HepG2 (cell line): ENCODE measurements around the gene ACTN1. TPM values are rescaled to one million over a fixed set of nuclear protein-coding genes. Genes with fewer than 3 reads are reported as not detected.
A peak's percentile ranks its signal among the peaks of the same experiment; 100 is the strongest.

Source experiments
- CENPX ChIP-seq: sonication (generic); formaldehyde crosslinking; IDR thresholded peaks from 2 replicates; pipeline ENCODE4 v1.9.0; 2021; ENCODE audit warnings: mild to moderate bottlenecking, missing genetic modification reagents, moderate library complexity
- ELF3 ChIP-seq: IDR thresholded peaks from 2 replicates; pipeline ENCODE4 v1.6.1; 2016; ENCODE audit warnings: missing genetic modification reagents, missing compliant biosample characterization
- HOXA5 ChIP-seq: sonication (generic); formaldehyde crosslinking; IDR thresholded peaks from 2 replicates; pipeline ENCODE4 v1.4.0; 2020; ENCODE audit warnings: missing genetic modification reagents
- KDM5B ChIP-seq: sonication (generic); formaldehyde crosslinking; IDR thresholded peaks from 2 replicates; pipeline ENCODE4 v1.4.0; 2020; ENCODE audit warnings: missing genetic modification reagents, mild to moderate bottlenecking, borderline replicate concordance
- KLF16 ChIP-seq, 2 experiments: sonication (generic) in 1 of 2; formaldehyde crosslinking in 1 of 2; IDR thresholded peaks; 2 replicates each; pipeline versions ENCODE4 v1.6.1 to v1.8.0; 2016 to 2023; ENCODE audit warnings: missing genetic modification reagents in 2 of 2, missing compliant biosample characterization in 1 of 2
- PAX8 ChIP-seq: sonication (generic); formaldehyde crosslinking; IDR thresholded peaks from 2 replicates; pipeline ENCODE4 v1.8.0; 2022; ENCODE audit warnings: mild to moderate bottlenecking, missing genetic modification reagents, borderline replicate concordance
- SETDB1 ChIP-seq: sonication (generic); formaldehyde crosslinking; IDR thresholded peaks from 2 replicates; pipeline ENCODE4 v1.5.1; 2020; ENCODE audit warnings: missing genetic modification reagents, mild to moderate bottlenecking, borderline replicate concordance
- SRSF1 ChIP-seq: fragments of 200-400 bp; formaldehyde crosslinking; optimal IDR thresholded peaks from 2 replicates; pipeline ENCODE3; 2017; ENCODE audit warnings: mild to moderate bottlenecking, low read depth, low read length, moderate library complexity
- SRSF9 ChIP-seq: fragments of 200-400 bp; formaldehyde crosslinking; IDR thresholded peaks from 2 replicates; pipeline ENCODE4 v1.6.1; 2018; ENCODE audit warnings: borderline replicate concordance, mild to moderate bottlenecking, low read depth, low read length; ENCODE audit not compliant: insufficient read depth, poor library complexity, severe bottlenecking
- ZBTB8A ChIP-seq: sonication (generic); formaldehyde crosslinking; IDR thresholded peaks from 2 replicates; pipeline ENCODE4 v1.4.0; 2020; ENCODE audit warnings: mild to moderate bottlenecking, low read depth, missing genetic modification reagents, borderline replicate concordance
- ZNF343 ChIP-seq: sonication (generic); formaldehyde crosslinking; IDR thresholded peaks from 2 replicates; pipeline ENCODE4 v1.4.0; 2020; ENCODE audit warnings: mild to moderate bottlenecking, missing genetic modification reagents
- polyA plus RNA-seq, 8 experiments: library from polyadenylated mRNA; depleted of rRNA in 3 of 8; stranded (reverse) in 7 of 8; unstranded in 1 of 8; fragments of >200 nt; fragmentation: Illumina TruSeq in 4 of 8; extraction: Trizol in 4 of 8; gene quantifications; 2 replicates each; pipeline versions ENCODE4 v1.2.1 to v1.2.3, GENCODE V29; 2011 to 2016; ENCODE audit warnings: low read depth in 4 of 8, missing spikeins in 1 of 8, mixed read lengths in 1 of 8; ENCODE audit not compliant: insufficient read depth in 1 of 8
- total RNA-seq, 5 experiments: library from RNA; depleted of rRNA; stranded (reverse); fragments of >200 nt; fragmentation: Illumina TruSeq; extraction: Trizol; gene quantifications; 2 replicates each; pipeline ENCODE4 v1.2.3, GENCODE V29; 2016; ENCODE audit warnings: low read depth in 1 of 5
- TF ChIP-seq, protein P1 (sequence below): sonication (generic); formaldehyde crosslinking; IDR thresholded peaks from 2 replicates; pipeline ENCODE4 v1.9.0; 2021; ENCODE audit warnings: mild to moderate bottlenecking, missing genetic modification reagents
- TF ChIP-seq, protein P2 (sequence below): fragments of 450-650 bp; IDR thresholded peaks from 2 replicates; pipeline ENCODE4 v1.6.1; 2017
- TF ChIP-seq, protein P3 (sequence below): sonication (generic); formaldehyde crosslinking; IDR thresholded peaks from one replicate; pipeline ENCODE4 v1.5.1; 2020; ENCODE audit warnings: mild to moderate bottlenecking, missing genetic modification reagents; ENCODE audit errors: not compliant biosample characterization

The ACTN1 gene
- total and polyA plus RNA-seq, 2 of the 13 experiments (the other 11 are each of a cell fraction or from before 2014, with no cell fraction given) = 58.6 to 162 TPM

DNA sequence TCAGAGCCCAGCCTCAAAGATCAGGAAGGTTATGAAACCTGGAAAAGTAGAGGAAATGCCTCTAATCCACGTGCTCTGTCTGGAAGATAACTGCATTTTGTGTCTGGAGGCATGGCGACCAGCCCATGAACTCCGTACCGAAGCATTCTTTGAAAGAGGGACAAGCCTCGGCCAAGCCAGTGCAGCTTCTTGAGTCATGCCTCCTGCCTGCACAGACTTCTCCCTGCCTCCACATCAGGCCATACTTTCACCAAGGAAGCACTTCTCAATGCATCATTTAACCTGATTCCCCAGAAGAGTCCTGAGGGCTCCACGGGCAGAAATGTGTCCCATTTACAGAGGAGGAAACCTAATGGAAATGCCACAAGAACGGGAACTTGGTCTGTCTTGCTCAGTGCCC, 3.4 kb downstream of the ACTN1 start (continued):
- TF ChIP-seq, protein P1, sequence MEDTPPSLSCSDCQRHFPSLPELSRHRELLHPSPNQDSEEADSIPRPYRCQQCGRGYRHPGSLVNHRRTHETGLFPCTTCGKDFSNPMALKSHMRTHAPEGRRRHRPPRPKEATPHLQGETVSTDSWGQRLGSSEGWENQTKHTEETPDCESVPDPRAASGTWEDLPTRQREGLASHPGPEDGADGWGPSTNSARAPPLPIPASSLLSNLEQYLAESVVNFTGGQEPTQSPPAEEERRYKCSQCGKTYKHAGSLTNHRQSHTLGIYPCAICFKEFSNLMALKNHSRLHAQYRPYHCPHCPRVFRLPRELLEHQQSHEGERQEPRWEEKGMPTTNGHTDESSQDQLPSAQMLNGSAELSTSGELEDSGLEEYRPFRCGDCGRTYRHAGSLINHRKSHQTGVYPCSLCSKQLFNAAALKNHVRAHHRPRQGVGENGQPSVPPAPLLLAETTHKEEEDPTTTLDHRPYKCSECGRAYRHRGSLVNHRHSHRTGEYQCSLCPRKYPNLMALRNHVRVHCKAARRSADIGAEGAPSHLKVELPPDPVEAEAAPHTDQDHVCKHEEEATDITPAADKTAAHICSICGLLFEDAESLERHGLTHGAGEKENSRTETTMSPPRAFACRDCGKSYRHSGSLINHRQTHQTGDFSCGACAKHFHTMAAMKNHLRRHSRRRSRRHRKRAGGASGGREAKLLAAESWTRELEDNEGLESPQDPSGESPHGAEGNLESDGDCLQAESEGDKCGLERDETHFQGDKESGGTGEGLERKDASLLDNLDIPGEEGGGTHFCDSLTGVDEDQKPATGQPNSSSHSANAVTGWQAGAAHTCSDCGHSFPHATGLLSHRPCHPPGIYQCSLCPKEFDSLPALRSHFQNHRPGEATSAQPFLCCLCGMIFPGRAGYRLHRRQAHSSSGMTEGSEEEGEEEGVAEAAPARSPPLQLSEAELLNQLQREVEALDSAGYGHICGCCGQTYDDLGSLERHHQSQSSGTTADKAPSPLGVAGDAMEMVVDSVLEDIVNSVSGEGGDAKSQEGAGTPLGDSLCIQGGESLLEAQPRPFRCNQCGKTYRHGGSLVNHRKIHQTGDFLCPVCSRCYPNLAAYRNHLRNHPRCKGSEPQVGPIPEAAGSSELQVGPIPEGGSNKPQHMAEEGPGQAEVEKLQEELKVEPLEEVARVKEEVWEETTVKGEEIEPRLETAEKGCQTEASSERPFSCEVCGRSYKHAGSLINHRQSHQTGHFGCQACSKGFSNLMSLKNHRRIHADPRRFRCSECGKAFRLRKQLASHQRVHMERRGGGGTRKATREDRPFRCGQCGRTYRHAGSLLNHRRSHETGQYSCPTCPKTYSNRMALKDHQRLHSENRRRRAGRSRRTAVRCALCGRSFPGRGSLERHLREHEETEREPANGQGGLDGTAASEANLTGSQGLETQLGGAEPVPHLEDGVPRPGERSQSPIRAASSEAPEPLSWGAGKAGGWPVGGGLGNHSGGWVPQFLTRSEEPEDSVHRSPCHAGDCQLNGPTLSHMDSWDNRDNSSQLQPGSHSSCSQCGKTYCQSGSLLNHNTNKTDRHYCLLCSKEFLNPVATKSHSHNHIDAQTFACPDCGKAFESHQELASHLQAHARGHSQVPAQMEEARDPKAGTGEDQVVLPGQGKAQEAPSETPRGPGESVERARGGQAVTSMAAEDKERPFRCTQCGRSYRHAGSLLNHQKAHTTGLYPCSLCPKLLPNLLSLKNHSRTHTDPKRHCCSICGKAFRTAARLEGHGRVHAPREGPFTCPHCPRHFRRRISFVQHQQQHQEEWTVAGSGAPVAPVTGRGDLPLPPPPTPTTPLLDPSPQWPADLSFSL (CRISPR knock-in tag) = 0 out of 2 replicates have a peak, but pooled peaks have one; percentile 2
- TF ChIP-seq ZBTB8A (no peak), SRSF9 (no peak), SETDB1 (CRISPR knock-in tag) (no peak), HOXA5 (no peak), KLF16 (CRISPR knock-in tag; IDR thresholded peaks at IDR 0.05) (no peak), PAX8 (CRISPR knock-in tag) (0 out of 2 replicates have a peak, but pooled peaks have one; percentile 20), ZNF343 (CRISPR knock-in tag) (no peak), CENPX (CRISPR knock-in tag) (no peak), KDM5B (CRISPR knock-in tag) (no peak), SRSF1 (no peak), ELF3 (CRISPR knock-in tag) (no peak)
- TF ChIP-seq, protein P2, sequence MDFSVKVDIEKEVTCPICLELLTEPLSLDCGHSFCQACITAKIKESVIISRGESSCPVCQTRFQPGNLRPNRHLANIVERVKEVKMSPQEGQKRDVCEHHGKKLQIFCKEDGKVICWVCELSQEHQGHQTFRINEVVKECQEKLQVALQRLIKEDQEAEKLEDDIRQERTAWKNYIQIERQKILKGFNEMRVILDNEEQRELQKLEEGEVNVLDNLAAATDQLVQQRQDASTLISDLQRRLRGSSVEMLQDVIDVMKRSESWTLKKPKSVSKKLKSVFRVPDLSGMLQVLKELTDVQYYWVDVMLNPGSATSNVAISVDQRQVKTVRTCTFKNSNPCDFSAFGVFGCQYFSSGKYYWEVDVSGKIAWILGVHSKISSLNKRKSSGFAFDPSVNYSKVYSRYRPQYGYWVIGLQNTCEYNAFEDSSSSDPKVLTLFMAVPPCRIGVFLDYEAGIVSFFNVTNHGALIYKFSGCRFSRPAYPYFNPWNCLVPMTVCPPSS = no peak
- TF ChIP-seq, protein P3, sequence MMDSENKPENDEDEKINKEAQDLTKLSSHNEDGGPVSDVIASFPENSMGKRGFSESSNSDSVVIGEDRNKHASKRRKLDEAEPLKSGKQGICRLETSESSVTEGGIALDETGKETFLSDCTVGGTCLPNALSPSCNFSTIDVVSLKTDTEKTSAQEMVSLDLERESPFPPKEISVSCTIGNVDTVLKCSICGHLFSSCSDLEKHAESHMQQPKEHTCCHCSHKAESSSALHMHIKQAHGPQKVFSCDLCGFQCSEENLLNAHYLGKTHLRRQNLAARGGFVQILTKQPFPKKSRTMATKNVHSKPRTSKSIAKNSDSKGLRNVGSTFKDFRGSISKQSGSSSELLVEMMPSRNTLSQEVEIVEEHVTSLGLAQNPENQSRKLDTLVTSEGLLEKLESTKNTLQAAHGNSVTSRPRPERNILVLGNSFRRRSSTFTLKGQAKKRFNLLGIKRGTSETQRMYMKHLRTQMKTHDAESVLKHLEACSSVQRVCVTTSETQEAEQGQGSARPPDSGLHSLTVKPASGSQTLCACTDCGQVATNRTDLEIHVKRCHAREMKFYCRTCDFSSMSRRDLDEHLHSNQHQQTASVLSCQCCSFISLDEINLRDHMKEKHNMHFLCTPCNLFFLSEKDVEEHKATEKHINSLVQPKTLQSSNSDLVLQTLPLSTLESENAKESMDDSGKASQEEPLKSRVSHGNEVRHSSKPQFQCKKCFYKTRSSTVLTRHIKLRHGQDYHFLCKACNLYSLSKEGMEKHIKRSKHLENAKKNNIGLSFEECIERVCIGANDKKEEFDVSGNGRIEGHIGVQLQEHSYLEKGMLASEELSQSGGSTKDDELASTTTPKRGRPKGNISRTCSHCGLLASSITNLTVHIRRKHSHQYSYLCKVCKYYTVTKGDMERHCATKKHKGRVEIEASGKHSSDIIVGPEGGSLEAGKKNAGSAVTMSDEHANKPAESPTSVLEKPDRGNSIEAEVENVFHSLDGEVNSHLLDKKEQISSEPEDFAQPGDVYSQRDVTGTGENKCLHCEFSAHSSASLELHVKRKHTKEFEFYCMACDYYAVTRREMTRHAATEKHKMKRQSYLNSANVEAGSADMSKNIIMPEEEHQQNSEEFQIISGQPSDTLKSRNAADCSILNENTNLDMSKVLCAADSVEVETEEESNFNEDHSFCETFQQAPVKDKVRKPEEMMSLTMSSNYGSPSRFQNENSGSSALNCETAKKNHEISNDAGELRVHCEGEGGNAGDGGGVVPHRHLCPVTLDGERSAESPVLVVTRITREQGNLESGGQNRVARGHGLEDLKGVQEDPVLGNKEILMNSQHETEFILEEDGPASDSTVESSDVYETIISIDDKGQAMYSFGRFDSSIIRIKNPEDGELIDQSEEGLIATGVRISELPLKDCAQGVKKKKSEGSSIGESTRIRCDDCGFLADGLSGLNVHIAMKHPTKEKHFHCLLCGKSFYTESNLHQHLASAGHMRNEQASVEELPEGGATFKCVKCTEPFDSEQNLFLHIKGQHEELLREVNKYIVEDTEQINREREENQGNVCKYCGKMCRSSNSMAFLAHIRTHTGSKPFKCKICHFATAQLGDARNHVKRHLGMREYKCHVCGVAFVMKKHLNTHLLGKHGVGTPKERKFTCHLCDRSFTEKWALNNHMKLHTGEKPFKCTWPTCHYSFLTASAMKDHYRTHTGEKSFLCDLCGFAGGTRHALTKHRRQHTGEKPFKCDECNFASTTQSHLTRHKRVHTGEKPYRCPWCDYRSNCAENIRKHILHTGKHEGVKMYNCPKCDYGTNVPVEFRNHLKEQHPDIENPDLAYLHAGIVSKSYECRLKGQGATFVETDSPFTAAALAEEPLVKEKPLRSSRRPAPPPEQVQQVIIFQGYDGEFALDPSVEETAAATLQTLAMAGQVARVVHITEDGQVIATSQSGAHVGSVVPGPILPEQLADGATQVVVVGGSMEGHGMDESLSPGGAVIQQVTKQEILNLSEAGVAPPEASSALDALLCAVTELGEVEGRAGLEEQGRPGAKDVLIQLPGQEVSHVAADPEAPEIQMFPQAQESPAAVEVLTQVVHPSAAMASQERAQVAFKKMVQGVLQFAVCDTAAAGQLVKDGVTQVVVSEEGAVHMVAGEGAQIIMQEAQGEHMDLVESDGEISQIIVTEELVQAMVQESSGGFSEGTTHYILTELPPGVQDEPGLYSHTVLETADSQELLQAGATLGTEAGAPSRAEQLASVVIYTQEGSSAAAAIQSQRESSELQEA (CRISPR knock-in tag) = no peak
